CMK (cell line): ENCODE results near the gene EEF1B2.
"Not testable (repeated sequence)": the region's sequence is repeated elsewhere in the genome, so short reads cannot be mapped to it uniquely, and the experiment has no call there.

Experiments
- DNase-seq: peaks from one replicate; pipeline ENCODE4 v3.0.0-alpha.2; 2010; ENCODE audit warnings: low read depth

EEF1B2 gene

GRCh38 chr2:206159346-206160124 is at the start of gene EEF1B2, which contains the start of gene NDUFS1:
EEF1B2 (plus strand) TSS chr2:206159895; CDS start chr2:206159980, 85 bp downstream.
NDUFS1 (minus strand) TSS chr2:206159444; CDS start chr2:206153678, 5,766 bp downstream.
- peak; percentile 81 for DNase-seq

GRCh38 chr2:206112108-206112507 is 47.6 kb upstream of the EEF1B2 start:
- no peak for DNase-seq

GRCh38 chr2:206112846-206113547 is 46.7 kb upstream of the EEF1B2 start:
- DNase-seq, result no peak

GRCh38 chr2:206115026-206115578 is 44.6 kb upstream of the EEF1B2 start:
- DNase-seq, result no peak

- DNase-seq, result no peak
Measured at GRCh38 chr2:206116278-206116677, 43.4 kb upstream of the EEF1B2 start.

GRCh38 chr2:206122569-206122968 is 37.1 kb upstream of the EEF1B2 start:
- DNase-seq, result not testable (repeated sequence)

GRCh38 chr2:206125901-206126300 is 33.8 kb upstream of the EEF1B2 start:
- no peak for DNase-seq

GRCh38 chr2:206127656-206128055 is 32.0 kb upstream of the EEF1B2 start:
- no peak for DNase-seq

- no peak for DNase-seq
Measured at GRCh38 chr2:206143451-206143850, 16.2 kb upstream of the EEF1B2 start.

- no peak for DNase-seq
Measured at GRCh38 chr2:206144383-206144782, 15.3 kb upstream of the EEF1B2 start.

- no peak for DNase-seq
Measured at GRCh38 chr2:206145665-206146064, 14.0 kb upstream of the EEF1B2 start.

GRCh38 chr2:206149330-206149729 is 10.4 kb upstream of the EEF1B2 start:
- no peak for DNase-seq

- DNase-seq, result no peak
Measured at GRCh38 chr2:206150168-206150567, 9.5 kb upstream of the EEF1B2 start.

GRCh38 chr2:206150631-206151030 is 9.1 kb upstream of the EEF1B2 start:
- no peak for DNase-seq

- DNase-seq, result no peak
Measured at GRCh38 chr2:206154197-206154596, 5.5 kb upstream of the EEF1B2 start.

- not testable (repeated sequence) for DNase-seq
Measured at GRCh38 chr2:206157014-206157413, 2.7 kb upstream of the EEF1B2 start.

GRCh38 chr2:206158563-206159345 is 941 bp upstream of the EEF1B2 start:
- no peak for DNase-seq

GRCh38 chr2:206160125-206160806 is 571 bp downstream of the EEF1B2 start:
- DNase-seq, result peak; percentile 21

- DNase-seq, result no peak
Measured at GRCh38 chr2:206160807-206161179, 1.1 kb downstream of the EEF1B2 start.

- DNase-seq, result not testable (repeated sequence)
Measured at GRCh38 chr2:206162401-206162800, 2.7 kb downstream of the EEF1B2 start.

- no peak for DNase-seq
Measured at GRCh38 chr2:206163251-206163880, 3.7 kb downstream of the EEF1B2 start.
